Stomach (tissue), 4 donors: ENCODE measurements around the gene NAGPA.

Experiments used
- CTCF ChIP-seq, 7 experiments: fragments of 450-650 bp in 4 of 7; fragments of 200-600 bp in 3 of 7; sonication (generic) in 3 of 7; IDR thresholded peaks; one replicate each; pipeline ENCODE4 v1.5.1; 2016 to 2019; ENCODE audit warnings: antibody characterized with exemption in 7 of 7, control low read depth in 2 of 7, mild to moderate bottlenecking in 1 of 7
- EP300 ChIP-seq: sonication (generic); formaldehyde crosslinking; IDR thresholded peaks from one replicate; pipeline ENCODE4 v1.6.1; 2017; ENCODE audit warnings: antibody characterized with exemption
- POLR2A ChIP-seq, 4 donors: fragments of 450-650 bp; IDR thresholded peaks; one replicate each; pipeline ENCODE4 v1.6.1; 2016; ENCODE audit warnings: antibody characterized with exemption in 4 of 4, control low read depth in 2 of 4, mild to moderate bottlenecking in 1 of 4, moderate library complexity in 1 of 4
- POLR2AphosphoS5 ChIP-seq, 3 donors: sonication (generic); formaldehyde crosslinking; IDR thresholded peaks; one replicate each; pipeline ENCODE4 v1.6.1; 2016; ENCODE audit warnings: antibody characterized with exemption in 3 of 3

- TF ChIP-seq CTCF (IDR thresholded peaks at IDR 0.05) (no peak), POLR2A (IDR thresholded peaks at IDR 0.05) (no peak), POLR2AphosphoS5 (IDR thresholded peaks at IDR 0.05) (no peak), EP300 (no peak)
Observed at GRCh38 chr16:5011637-5012036, 22.1 kb downstream of the NAGPA start.
